Astrocyte of the spinal cord (primary cell): ENCODE data around the gene CDHR2.

Experiments used
- DNase-seq: peaks from one replicate; pipeline ENCODE4 v3.0.0; 2011; ENCODE audit warnings: low read depth, low spot score
- H3K4me3 ChIP-seq: 2 replicates; pipeline ENCODE4 v1.5.1; 2011; ENCODE audit warnings: low read depth, mild to moderate bottlenecking, low read length, moderate library complexity
- CTCF ChIP-seq: IDR thresholded peaks from 2 replicates; pipeline ENCODE4 v1.5.1; 2012; ENCODE audit warnings: low read depth, mild to moderate bottlenecking, low read length, inconsistent platforms
- in situ Hi-C: cut with HindIII; loops from 2 replicates; pipeline ENCODE4 v1.10.0; 2017; ENCODE audit warnings: low sequenced_read_pairs

The CDHR2 gene

GRCh38 chr5:176513788-176514187 lies 35.4 kb upstream of the CDHR2 start:
- in situ Hi-C loops: no loop called here
- no peak for DNase-seq
- no peak overlapping the region for H3K4me3 ChIP-seq
- TF ChIP-seq CTCF: no peak

GRCh38 chr5:176514244-176514950 lies 34.7 kb upstream of the CDHR2 start:
- in situ Hi-C loops: no loop called here
- H3K4me3 ChIP-seq: no peak overlapping the region
- no peak for TF ChIP-seq CTCF
- DNase-seq: no peak

- no peak for TF ChIP-seq CTCF
- in situ Hi-C loops: no loop called here
- H3K4me3 ChIP-seq: no peak overlapping the region
- no peak for DNase-seq
These were observed 33.7 kb upstream of the CDHR2 start for GRCh38 chr5:176515396-176515795.

- in situ Hi-C loops: no loop called here
- TF ChIP-seq CTCF: no peak
- H3K4me3 ChIP-seq: no peak overlapping the region
- DNase-seq: no peak
These were observed 32.0 kb upstream of the CDHR2 start for GRCh38 chr5:176517053-176517661.

- no peak for TF ChIP-seq CTCF
- in situ Hi-C loops: no loop called here
- H3K4me3 ChIP-seq: no peak overlapping the region
These were observed 29.1 kb upstream of the CDHR2 start for GRCh38 chr5:176519810-176520720.

GRCh38 chr5:176521286-176521685 lies 27.9 kb upstream of the CDHR2 start:
- DNase-seq: no peak
- in situ Hi-C loops: no loop called here
- no peak overlapping the region for H3K4me3 ChIP-seq
- no peak for TF ChIP-seq CTCF

More at GRCh38 chr5:176519810-176520720, 29.1 kb upstream of the CDHR2 start:
- no peak for DNase-seq
